Activated CD4-positive, alpha-beta T cell treated with anti-CD3 and anti-CD28 coated beads, Interleukin-2, amount 10 ng/mL, durations not matched to agents 24 days and 14 days (primary cell): Measurements from ENCODE around the gene ZSCAN10. TPM values are rescaled to one million over a fixed set of nuclear protein-coding genes. Genes with fewer than 3 reads are reported as not detected.
"Not testable (repeated sequence)": the region's sequence is repeated elsewhere in the genome, so short reads cannot be mapped to it uniquely, and the experiment has no call there.

ENCODE experiments used
- DNase-seq: peaks from one replicate; pipeline ENCODE4 v3.0.0; 2022
- H3K27ac Mint-ChIP-seq: one replicate; pipeline ENCODE4 v1.8.0; 2022; ENCODE audit warnings: mild to moderate bottlenecking, mixed read lengths
- H3K27me3 Mint-ChIP-seq: one replicate; pipeline ENCODE4 v1.8.0; 2022; ENCODE audit warnings: mixed read lengths
- H3K36me3 Mint-ChIP-seq: one replicate; pipeline ENCODE4 v1.8.0; 2022; ENCODE audit warnings: low read depth, mild to moderate bottlenecking, mixed read lengths
- H3K4me1 Mint-ChIP-seq: one replicate; pipeline ENCODE4 v1.8.0; 2021; ENCODE audit warnings: mixed read lengths
- H3K4me3 Mint-ChIP-seq: one replicate; pipeline ENCODE4 v1.8.0; 2022; ENCODE audit warnings: mild to moderate bottlenecking, moderate library complexity, mixed read lengths
- H3K9me3 Mint-ChIP-seq: one replicate; pipeline ENCODE4 v1.8.0; 2021; ENCODE audit warnings: mixed read lengths
- intact Hi-C: fragments of 100-400 bp; cut with micrococcal nuclease; formaldehyde crosslinking; loops from one replicate; pipeline ENCODE4 v1.15.1; 2023
- total RNA-seq: library from RNA; stranded (reverse); gene quantifications from 2 replicates; pipeline ENCODE4 v1.2.3, GENCODE V29; 2022

The ZSCAN10 gene
- total RNA-seq, 1 donor from 2014 or later: not detected

DNA sequence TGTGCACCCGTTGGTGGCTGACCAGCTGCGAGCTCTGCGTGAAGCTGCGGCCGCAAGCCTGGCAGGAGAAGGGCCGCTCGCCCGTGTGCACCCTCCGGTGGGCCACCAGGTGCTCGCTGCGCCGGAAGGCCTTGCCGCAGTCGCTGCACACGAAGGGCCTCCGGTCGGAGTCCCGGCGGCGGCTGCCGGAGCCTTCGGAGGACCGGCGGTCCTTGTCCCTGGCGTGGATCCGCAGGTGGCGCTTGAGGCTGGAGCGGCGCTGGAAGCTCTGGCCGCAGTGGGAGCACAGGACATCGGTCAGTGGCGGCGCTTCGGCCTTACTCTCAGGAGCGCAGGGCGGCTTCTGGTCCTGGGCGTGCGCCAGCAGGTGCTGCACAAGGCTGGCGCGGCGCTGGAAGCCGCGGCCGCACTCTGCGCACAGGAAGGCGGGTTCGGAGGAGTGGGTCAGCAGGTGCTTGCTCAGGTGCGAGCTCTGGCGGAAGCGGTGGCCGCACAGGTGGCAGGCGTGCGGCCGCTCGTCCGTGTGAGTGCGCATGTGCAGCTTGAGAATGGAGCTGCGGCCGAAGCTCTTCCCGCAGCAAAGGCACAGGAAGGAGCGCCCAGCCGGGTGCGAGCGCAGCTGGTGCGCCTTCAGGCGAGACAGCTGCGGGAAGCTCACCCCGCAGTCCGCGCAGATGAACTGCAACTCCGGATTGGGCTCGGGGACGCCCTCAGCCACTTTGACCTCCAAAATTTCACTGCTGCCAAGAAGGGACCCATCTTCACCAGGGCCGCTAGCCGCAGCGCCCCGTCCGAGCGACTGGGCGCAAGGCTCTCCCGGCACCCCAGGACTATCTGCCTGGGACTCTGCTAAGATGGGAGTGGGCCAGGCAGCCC, 9.1 kb downstream of the ZSCAN10 start:
- Mint-ChIP-seq H3K4me1 (peaks cover 37% of the 10 kb centered on the region), H3K9me3 (no peaks in the 10 kb centered on the region), H3K36me3 (no peaks in the 10 kb centered on the region), H3K27ac (no peak overlapping the region), H3K4me3 (no peak overlapping the region), H3K27me3 (no peaks in the 10 kb centered on the region)
- intact Hi-C loops: no loop called here
- no peak for DNase-seq

DNA sequence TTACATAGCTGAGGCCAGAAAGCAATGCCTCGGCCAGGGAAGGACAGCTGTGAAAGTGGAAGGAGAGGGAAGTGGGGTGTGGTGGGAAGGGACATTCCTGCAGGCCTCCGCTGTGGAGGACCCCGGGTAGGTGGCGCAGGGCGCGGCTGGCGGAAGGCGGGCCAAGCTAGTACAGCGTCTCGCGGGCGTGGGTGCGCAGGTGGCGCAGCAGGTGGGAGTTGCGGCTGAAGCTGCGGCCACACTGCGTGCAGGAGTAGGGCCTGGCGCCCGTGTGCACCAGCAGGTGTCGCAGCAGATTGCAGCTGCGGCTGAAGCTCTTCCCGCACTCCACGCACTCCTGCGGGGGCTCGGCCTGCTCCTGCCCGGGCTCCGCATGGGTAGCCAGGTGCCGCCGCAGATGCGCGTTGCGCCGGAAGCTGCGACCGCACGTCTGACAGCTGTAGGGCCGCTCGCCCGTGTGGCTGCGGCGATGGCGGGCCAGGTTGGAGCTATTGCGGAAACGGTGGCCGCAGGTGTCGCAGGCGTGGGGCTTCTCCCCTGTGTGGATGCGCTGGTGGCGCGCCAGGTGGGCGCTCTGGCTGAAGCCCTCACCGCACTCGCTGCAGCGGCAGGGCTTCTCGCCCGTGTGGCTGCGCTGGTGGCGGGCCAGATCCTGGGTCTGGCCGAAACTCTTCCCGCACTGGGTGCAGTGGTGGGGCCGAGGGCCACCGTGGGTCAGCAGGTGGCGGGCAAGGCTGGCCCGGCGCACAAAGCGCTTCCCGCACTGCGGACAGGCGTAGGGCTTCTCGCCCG, 10.0 kb downstream of the ZSCAN10 start:
- H3K4me3 Mint-ChIP-seq: no peak overlapping the region
- no peak for DNase-seq
- no peak overlapping the region for H3K27ac Mint-ChIP-seq
- peaks cover 4% of the 10 kb centered on the region for H3K36me3 Mint-ChIP-seq
- no peaks in the 10 kb centered on the region for H3K9me3 Mint-ChIP-seq
- intact Hi-C loops: no loop called here
- peaks cover 38% of the 10 kb centered on the region for H3K4me1 Mint-ChIP-seq
- no peaks in the 10 kb centered on the region for H3K27me3 Mint-ChIP-seq

DNA sequence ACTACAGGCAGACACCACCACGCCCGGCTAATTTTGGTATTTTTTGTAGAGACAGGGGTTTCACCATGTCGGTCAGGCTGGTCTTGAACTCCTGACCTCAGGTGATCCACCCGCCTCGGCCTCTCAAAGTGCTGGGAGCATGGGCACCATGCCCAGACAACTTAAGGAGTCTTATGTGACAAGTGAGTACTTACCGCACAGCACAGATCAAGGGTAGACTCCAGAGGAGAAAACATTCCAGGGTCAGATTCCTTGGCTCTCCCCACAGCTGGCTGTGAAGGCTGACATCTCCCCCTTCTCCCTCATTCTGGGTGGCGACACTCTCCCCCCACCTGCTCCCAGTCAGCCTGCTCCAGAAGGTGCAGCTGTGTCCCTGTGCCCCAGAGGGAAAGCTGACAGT, 10.6 kb downstream of the ZSCAN10 start:
- Mint-ChIP-seq H3K27me3 (no peaks in the 10 kb centered on the region), H3K4me3 (no peak overlapping the region), H3K4me1 (peaks cover 40% of the 10 kb centered on the region), H3K9me3 (no peaks in the 10 kb centered on the region), H3K36me3 (peaks cover 4% of the 10 kb centered on the region), H3K27ac (peak overlapping the region; percentile 73)
- intact Hi-C loops: no loop called here
- no peak for DNase-seq

DNA sequence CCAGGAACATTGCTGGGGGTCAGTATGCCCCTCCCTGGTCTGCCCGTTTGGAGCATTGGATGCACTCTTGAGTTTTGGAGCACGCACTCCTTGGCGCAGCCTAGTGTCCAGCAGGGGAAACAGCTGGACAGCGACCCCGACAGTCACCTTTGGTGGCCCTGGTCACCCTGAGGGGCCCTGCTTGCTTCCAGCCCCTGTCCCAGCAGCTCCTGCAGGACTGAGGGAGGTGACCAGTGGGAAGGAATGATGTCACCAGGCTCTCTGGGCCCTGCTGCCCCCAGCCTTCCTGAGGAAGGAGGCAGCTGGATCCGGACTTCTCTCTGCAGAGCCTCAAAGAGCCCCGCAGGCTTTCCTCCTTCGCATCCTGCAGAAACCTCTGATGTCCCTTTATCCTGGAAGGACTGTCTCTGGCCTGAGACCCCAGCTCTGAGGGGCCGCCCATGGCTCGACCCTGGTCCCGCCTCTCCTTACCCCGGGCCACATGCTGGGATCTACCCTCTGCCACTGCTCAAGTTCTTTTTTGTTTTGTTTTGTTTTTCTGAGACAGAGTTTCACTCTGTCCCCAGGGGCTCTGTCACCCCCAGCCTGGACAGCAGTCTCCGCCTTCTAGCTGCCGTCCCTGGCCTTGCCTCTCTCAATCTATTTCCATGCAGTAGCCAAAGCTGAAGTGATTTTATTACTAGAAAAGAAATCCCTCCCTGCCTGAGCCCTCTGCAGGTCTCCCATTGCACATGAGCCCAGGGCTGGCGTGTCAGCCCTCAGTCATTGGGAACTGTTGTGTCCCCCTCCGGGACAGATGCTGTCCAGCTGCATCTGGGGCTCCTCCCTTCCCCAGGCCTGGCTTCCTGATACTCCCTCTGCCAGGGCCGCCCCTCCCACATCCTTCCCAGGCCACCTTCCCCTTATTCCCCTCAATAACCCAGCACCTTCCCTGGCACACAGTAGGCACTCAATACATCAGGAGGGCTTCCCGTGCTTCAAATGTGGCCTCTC, 11.6 kb downstream of the ZSCAN10 start:
- Mint-ChIP-seq H3K4me1 (peaks cover 38% of the 10 kb centered on the region), H3K27ac (peak overlapping the region; percentile 78)

DNA sequence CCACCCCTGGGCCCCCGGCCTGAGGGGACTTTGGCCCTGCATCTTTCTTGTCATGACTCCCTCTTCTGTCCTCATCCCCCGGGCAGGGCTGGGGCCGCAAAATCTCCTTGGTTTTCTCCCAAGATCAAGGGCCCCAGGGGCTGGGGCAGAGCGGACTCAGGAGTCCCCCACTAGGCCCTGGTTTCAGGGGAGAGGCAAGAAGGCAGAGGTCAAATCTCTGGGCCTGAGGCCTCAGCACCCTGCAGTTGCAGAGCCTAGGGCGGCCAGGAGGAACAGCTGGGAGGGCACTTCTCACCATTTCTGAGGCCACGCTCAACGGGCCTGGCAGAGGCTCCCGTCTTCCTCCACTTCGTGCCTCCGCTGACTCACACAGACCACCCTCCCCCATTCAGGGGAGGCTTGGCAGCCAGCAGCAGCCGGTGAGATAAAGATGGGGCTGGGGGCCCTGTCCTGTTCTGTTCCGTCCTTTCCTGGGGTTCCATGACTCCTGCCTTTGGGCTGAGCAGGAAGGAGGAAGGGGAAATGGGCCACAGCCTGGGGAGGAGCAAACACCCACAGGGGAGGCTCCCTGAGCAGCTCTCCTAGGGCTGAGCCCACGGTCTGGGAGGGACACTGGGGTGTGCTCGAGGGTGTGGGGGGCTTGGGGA, 12.4 kb downstream of the ZSCAN10 start:
- peak overlapping the region; percentile 78 for H3K27ac Mint-ChIP-seq
- no peaks in the 10 kb centered on the region for H3K27me3 Mint-ChIP-seq
- DNase-seq: peak; percentile 69
- H3K4me1 Mint-ChIP-seq: peaks cover 40% of the 10 kb centered on the region
- peaks cover 3% of the 10 kb centered on the region for H3K9me3 Mint-ChIP-seq
- peaks cover 11% of the 10 kb centered on the region for H3K36me3 Mint-ChIP-seq
- intact Hi-C loops: no loop called here
- H3K4me3 Mint-ChIP-seq: peak overlapping the region; percentile 78

More for the DNA sequence above, 11.6 kb downstream of the ZSCAN10 start:
- Mint-ChIP-seq H3K4me3 (peak overlapping the region; percentile 78), H3K36me3 (peaks cover 8% of the 10 kb centered on the region), H3K27me3 (no peaks in the 10 kb centered on the region), H3K9me3 (peaks cover 3% of the 10 kb centered on the region)
- intact Hi-C loops: no loop called here
- DNase-seq: no peak

DNA sequence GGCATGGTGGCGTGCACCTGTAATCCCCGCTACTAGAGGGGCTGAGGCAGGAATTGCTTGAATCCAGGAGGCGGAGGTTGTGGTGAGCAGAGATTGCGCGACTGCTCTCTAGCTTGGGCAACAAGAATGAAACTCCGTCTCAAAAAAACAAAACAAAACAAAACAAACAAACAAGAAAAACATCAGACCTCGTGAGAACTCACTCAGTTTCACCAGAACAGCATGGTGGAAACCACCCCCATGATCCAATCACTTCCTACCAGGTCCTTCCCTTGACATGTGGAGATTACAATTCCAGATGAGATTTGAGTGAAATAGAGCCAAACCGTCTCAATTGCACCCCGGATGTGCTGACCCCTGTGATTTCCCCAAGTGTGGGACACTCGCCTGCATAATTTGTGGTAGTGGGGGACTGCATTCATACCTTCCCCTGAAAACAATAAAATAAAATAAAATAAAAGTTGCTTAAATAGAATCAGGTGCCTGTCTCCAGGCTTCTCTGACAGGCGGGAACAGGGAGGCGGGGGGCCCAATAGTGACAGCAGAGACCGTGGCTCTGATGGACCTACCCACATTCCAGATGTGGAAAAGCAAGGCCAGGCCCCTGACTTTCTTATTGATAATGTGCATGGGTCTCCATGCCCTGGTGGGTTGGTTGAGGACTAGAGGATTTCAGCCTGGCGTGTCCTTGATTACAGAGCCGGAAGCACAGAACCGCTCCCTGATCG, 13.1 kb downstream of the ZSCAN10 start:
- Mint-ChIP-seq H3K9me3 (peaks cover 3% of the 10 kb centered on the region), H3K4me1 (peaks cover 37% of the 10 kb centered on the region), H3K27me3 (no peaks in the 10 kb centered on the region), H3K4me3 (peak overlapping the region; percentile 78), H3K27ac (peak overlapping the region; percentile 70), H3K36me3 (peaks cover 14% of the 10 kb centered on the region)
- intact Hi-C loops: no loop called here
- DNase-seq: no peak

DNA sequence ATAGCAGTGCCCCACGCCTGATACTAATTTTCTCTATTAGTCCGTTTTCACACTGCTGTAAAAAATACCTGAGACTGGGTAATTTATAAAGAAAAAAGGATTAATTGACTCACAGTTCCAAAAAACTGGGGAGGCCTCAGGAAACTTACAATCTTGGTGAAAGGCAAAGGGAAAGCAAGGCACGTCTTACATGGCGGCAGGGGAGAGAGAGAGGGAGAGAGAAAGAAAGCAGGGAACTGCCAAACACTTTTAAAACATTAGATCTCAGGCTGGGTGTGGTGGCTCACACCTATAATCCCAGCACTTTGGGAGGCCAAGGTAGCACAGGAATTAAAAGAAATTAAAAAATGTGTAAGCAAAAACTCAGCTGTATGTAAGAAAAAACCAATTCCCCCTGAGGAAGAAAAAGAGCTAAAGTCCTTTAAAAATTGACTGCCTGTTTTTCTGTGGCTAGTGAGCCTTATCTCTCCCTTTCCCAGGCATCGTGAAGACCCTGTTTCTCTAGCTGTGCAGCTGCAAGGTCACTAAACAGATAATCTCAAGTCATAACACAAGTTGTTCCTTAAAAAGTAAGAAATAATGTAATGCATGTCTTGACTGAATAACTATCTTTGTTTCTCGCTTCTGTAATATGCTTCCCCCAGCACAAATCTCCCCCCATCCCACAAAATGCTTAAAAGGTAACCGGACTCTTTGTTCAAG, 14.0 kb downstream of the ZSCAN10 start:
- peaks cover 37% of the 10 kb centered on the region for H3K4me1 Mint-ChIP-seq
- peaks cover 6% of the 10 kb centered on the region for H3K9me3 Mint-ChIP-seq
- peak overlapping the region; percentile 42 for H3K4me3 Mint-ChIP-seq
- DNase-seq: no peak
- intact Hi-C loops: no loop called here
- peaks cover 19% of the 10 kb centered on the region for H3K36me3 Mint-ChIP-seq
- no peaks in the 10 kb centered on the region for H3K27me3 Mint-ChIP-seq
- H3K27ac Mint-ChIP-seq: peak overlapping the region; percentile 70

DNA sequence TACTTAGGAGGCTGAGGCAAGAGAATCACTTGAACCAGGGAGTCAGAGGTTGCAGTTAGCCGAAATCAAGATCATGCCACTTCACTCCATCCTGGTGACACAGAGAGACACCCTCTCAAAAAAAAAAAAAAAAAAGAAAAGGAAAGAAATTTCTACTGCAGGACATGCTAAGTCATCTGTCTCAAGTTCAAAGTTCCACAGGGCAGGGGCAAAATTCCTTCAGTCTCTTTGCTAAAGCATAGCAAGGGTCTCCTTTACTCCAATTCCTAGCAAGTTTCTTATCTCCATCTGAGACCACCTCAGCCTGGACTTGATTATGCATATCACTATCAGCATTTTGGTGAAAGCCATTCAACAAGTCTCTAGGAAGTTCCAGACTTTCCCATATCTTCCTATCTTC, 14.6 kb downstream of the ZSCAN10 start:
- intact Hi-C loops: no loop called here

DNA sequence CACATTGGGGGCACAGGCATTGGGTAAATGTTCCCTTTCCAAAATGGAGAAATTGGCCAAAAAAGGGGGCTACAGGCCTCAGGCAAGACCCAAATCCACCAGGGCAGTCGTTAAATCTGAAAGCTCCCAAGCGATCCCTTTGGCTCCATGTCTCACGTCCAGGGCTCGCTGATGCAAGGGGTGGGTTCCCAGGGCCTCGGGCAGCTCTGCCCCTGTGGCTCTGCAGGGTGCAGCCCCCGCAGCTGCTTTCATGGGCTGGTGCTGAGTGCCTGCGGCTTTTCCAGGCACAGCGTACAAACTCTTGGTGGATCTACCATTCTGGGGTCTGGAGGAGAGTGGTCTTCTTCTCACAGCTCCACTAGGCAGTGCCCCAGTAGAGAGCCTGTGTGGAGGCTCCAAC, 15.7 kb downstream of the ZSCAN10 start:
- H3K9me3 Mint-ChIP-seq: peaks cover 11% of the 10 kb centered on the region
- H3K27ac Mint-ChIP-seq: peak overlapping the region; percentile 76
- H3K36me3 Mint-ChIP-seq: peaks cover 32% of the 10 kb centered on the region
- intact Hi-C loops, DNase-seq, H3K4me3 Mint-ChIP-seq, H3K27me3 Mint-ChIP-seq: not testable (repeated sequence)
- H3K4me1 Mint-ChIP-seq: peaks cover 48% of the 10 kb centered on the region

More for the DNA sequence above, 14.6 kb downstream of the ZSCAN10 start:
- Mint-ChIP-seq H3K27ac (peak overlapping the region; percentile 57), H3K27me3 (no peaks in the 10 kb centered on the region), H3K9me3 (peaks cover 11% of the 10 kb centered on the region), H3K4me1 (peaks cover 43% of the 10 kb centered on the region), H3K4me3 (no peak overlapping the region), H3K36me3 (peaks cover 25% of the 10 kb centered on the region)
- no peak for DNase-seq

DNA sequence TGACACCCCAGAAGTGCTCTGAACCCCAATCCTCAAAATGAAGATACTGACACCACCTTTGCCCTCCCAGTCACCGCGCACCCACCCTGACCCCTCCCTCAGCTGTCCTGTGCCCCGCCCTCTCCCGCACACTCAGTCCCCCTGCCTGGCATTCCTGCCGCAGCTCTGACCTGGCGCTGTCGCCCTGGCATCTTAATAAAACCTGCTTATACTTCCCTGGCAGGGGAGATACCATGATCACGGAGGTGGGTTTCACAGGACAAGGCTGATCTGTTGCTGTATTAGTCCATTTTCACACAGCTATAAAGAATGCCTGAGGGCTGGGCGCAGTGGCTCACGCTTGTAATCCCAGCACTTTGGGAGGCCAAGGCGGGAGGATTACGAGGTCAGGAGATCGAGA, 17.1 kb downstream of the ZSCAN10 start:
- intact Hi-C loops, DNase-seq, H3K4me3 Mint-ChIP-seq, H3K27me3 Mint-ChIP-seq, H3K27ac Mint-ChIP-seq: not testable (repeated sequence)
- Mint-ChIP-seq H3K4me1 (peaks cover 50% of the 10 kb centered on the region), H3K36me3 (peaks cover 43% of the 10 kb centered on the region), H3K9me3 (peaks cover 11% of the 10 kb centered on the region)

DNA sequence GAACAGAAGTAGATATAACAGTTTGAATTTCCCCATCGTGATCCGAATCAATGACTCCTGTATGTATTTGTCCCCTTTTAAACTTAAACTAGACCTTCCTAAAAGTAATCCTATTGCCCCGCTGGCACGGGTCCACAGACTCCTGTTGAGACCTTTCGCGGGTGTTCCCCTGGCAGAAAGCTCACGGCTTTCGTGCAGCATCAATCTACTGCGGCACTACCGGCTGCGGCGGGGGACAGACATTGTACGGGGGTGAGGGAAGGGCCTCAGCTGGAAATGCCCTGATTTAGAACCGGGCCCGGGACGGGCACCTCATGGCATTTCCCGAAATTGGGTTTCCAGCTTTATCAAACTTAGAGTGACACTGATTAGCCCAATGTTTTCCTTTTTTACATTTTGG, 19.1 kb downstream of the ZSCAN10 start:
- Mint-ChIP-seq H3K9me3 (peaks cover 11% of the 10 kb centered on the region), H3K4me1 (peaks cover 58% of the 10 kb centered on the region), H3K4me3 (no peak overlapping the region), H3K27me3 (no peaks in the 10 kb centered on the region), H3K36me3 (peaks cover 49% of the 10 kb centered on the region), H3K27ac (peak overlapping the region; percentile 64)
- intact Hi-C loops: no loop called here
- DNase-seq: no peak

DNA sequence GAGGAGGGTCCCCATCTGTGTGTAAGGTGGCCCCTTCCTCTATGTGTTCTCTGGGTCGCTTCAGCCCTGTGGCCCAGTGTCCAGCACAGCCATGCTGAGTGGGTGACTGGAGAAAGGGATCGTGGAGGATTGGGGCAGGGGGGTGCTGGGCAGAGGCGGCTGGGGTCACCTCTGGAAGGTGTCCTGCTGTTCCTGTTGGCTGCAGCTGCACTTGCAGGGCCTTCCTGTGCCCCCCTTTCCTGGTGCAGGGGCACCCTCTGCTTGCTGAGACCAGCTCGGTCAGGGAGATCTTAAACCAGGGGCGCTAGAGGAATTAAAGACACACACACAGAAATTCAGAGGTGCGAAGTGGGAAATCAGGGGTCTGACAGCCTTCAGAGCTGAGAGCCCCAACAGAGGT, 22.5 kb downstream of the ZSCAN10 start:
- H3K4me3 Mint-ChIP-seq: peak overlapping the region; percentile 80
- H3K36me3 Mint-ChIP-seq: peaks cover 42% of the 10 kb centered on the region
- peak overlapping the region; percentile 99 for H3K27ac Mint-ChIP-seq
- DNase-seq: no peak
- peaks cover 70% of the 10 kb centered on the region for H3K4me1 Mint-ChIP-seq
- H3K27me3 Mint-ChIP-seq: no peaks in the 10 kb centered on the region
- intact Hi-C loops: no loop called here
- H3K9me3 Mint-ChIP-seq: peaks cover 8% of the 10 kb centered on the region
